ENCODE measurements around the gene BTNL8.

The BTNL8 gene

GRCh38 chr5:180898621-180899246, at the start of gene BTNL8:
Gene BTNL8, plus strand, starts transcription at chr5:180899159. Its CDS starts 152 bp downstream, at chr5:180899311.
- no peak for DNase-seq (ENCODE audit: low spot score)

GRCh38 chr5:180849827-180850226, 49.1 kb upstream of the BTNL8 start:
- no peak for DNase-seq (ENCODE audit: low spot score)

DNA sequence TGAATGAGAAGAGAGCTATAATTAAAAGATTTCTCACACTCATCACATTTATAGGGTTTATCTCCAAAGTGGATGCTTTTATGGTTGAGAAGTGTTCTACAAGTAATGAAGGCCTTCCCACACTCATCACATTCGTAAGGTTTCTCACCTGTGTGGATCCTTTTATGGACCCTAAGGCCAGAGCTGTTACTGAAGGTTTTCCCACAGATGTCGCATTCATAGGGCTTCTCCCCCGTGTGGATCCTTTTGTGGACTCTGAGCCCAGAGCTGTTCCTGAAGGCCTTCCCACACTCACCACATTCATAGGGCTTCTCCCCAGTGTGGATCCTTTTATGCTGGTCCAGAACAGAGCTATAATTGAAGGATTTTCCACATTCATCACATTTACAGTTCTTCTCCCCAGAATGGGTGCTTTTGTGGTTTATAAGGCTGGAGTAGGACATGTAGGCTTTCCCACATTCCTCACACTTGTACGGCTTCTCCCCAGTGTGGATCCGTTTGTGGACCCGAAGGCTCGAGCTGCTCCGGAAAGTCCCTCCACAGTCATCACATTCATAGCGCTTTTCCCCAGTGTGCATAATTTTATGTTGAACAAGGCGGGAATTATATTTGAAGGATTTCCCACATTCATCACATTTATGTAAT, 48.4 kb upstream of the BTNL8 start:
- no peak for DNase-seq (ENCODE audit: low spot score)

GRCh38 chr5:180852495-180852894, 46.5 kb upstream of the BTNL8 start:
- no peak for DNase-seq (ENCODE audit: low spot score)

DNA sequence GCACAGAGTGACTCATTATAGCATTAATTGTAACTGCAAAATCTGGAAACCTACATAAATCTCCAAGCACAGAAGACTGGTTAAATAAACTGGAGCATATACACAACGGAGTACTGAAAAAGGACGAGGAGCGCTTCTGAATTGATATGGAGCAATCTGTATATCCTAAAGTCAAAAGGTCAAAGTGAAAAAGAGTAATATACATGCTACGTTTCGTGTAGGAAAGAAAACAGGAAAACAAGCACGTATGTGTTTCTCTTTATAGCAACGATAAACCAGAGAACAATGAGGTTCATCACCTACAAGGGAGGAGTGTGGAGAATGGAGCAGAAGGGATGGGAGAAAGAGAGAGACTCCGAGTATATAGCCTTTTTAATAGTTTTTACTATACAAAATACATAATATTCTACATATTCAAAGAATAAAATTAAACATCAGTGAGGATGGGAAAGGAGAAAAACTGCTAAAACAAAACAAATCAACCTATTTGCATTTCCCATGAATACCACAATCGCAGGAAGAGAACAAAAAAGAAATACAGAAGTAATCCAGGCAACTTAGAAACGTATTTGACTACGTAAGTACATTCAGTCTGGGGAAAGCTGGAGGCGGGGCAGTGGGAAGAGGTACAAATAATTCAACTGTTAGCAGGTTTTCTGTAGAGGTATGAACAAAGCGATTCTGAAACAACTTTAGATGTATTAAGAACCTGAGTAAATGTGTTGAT, 45.7 kb upstream of the BTNL8 start:
- no peak for DNase-seq (ENCODE audit: low spot score)

- DNase-seq (ENCODE audit: low spot score) = no peak
Measured at GRCh38 chr5:180853848-180854176, 45.1 kb upstream of the BTNL8 start.

DNA sequence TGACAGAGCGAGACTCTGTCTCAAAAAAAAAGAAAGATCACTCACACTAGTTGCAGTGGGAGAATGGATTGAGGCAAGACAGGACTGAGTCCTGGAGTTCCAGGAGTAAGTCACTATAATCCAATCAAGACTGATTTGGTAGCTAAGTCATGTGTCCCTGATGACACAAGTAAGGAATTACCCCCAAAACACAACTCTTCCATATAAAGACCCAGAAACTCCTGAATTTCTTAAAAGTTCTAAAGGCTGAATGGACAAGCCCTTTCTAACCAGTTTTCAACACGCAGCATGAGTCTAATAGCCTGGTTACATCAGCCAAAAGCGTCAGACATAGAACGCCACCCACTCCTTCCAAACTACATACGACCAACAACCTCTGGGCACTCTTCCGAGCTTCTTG, 40.4 kb upstream of the BTNL8 start:
- no peak for DNase-seq (ENCODE audit: low spot score)

DNA sequence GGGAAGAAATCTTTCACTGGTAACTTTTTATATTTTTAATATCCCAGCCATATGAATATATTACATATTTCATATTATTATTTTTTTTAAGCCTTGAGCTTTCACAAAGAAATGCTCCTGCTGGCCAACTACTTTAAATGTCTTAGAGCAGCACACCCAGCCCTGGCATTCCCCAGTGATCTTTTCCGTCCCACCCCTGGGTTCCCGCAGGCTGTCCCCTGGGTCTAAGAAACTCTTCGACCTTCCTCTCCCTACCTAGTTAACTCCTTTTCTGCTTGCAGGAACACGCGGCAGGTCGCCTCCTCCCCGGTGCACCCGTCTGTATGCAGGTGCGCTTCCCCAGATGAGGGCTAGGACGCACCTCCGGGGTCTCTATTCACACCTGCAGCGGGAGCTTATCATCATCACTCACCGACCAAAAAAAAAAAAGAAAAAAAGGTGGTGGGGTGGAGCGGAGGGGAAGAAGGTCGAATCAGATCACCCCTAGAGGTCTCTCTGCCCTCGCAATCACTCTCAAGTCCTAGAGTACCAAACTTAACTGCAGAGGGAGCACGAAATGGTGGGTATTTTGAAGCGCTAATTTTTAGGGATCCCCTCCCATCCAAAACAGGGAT, 38.6 kb upstream of the BTNL8 start:
- no peak for DNase-seq (ENCODE audit: low spot score)

- peak; percentile 86 for DNase-seq (ENCODE audit: low spot score)
Measured at GRCh38 chr5:180860887-180861822, 37.8 kb upstream of the BTNL8 start, which contains the start of gene ZFP62. Gene ZFP62, minus strand, starts transcription at chr5:180861276. Its CDS starts 57 bp downstream, at chr5:180861219.

DNA sequence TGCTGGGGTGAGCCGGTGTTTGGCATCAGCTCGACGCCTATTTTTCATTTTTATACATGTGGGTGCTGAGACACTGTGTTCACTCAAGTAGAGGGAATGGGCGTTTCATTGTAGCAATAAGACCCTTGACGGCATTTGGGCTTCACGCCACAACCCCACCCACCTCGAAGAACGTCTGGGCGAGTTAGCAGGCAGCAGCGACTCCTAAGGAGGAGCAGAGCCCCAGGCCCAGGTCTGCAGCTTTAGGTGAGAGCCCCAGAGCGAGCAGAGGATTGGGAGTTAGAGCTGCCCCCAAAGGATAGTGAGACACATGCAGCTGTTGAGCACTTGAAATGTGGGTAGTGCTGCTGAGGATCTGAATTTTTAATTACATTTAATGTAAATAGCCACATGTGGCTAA, 36.3 kb upstream of the BTNL8 start:
- DNase-seq (ENCODE audit: low spot score) = no peak

GRCh38 chr5:180865981-180866695, 32.8 kb upstream of the BTNL8 start:
- DNase-seq (ENCODE audit: low spot score) = no peak

GRCh38 chr5:180866985-180867384, 32.0 kb upstream of the BTNL8 start:
- DNase-seq (ENCODE audit: low spot score) = no peak

GRCh38 chr5:180868960-180869359, 30.0 kb upstream of the BTNL8 start:
- DNase-seq (ENCODE audit: low spot score) = peak; percentile 72

GRCh38 chr5:180869587-180869986, 29.4 kb upstream of the BTNL8 start:
- no peak for DNase-seq (ENCODE audit: low spot score)

- no peak for DNase-seq (ENCODE audit: low spot score)
Measured at GRCh38 chr5:180870276-180871068, 28.5 kb upstream of the BTNL8 start.

- DNase-seq (ENCODE audit: low spot score) = no peak
Measured at GRCh38 chr5:180872419-180872818, 26.5 kb upstream of the BTNL8 start.

DNA sequence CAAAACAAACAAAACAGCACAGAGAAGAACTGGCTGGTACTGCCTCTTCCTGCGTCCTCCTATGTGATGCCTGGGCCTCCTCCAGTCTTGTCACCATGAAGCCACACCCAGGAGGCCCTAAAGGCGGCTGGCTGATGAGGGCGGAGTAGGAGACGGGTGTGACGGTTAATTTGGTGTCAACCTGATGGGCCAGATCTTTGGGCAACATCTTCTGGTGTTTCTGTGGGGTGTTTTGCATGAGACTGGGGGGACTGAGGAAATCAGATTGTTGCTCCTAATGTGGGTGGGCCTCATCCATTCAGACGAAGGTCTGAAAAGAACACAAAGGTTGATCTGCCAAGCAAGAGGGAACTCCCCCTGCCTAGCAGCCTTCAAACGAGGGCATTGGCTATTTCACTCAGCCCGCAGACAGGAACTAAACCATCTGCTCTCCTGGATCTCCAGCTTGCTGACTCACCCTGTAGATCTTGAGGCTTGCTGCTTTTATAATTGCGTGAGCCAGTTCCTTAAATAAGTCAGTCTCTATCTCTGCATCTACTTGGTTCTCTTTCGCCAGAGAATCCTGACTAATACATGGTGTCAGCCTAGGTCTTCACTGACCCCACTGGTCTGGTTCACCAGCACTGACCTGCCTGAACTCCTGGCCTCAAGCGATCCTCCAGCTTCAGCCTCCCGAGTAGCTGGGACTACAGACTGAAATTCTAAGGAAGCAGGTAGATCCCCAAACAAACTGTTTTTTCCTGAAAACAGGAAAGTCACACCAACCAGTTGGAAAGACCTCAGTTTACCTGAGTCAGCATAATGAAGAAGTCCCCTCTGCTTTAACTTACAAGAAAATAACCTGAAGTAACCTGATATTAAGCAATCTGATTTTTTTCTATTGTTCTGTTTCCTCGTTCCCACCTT, 25.1 kb upstream of the BTNL8 start:
- no peak for DNase-seq (ENCODE audit: low spot score)

DNA sequence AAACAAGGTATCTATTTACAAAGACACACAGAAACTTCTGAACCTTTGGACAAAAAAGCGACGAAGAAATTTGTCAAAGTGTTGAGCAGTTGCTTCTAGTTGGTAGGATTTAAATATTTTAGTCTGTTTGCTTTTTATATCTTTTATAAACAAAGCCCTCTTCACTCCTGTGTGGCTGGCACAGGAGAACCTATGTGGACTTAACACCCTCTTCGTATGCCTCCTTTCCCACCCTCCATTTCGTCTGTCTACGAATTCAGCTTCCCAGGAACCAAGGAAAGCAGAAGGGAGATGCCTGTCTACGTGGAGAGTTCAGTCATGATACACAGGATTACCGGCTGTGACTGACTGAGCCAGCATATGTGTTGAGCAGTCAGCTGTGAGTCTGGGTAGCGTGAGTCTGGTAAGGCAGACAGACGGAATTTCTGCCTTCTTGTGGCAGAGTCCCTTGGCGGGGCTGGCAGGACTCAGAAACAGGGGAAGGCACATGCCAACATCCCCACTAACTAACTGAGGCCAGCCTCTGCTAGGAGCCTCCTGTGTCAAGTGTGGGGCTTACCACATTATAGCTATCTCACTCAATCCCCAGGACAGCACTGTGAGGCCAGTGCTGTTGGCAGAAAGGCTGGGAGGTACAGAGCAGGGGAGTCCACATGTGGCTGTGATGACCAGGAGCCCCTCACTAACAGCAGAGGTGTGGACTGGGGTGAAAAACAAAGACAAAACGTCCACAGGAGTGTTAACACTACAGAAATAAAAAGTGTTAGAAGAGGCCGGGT, 24.0 kb upstream of the BTNL8 start:
- DNase-seq (ENCODE audit: low spot score) = no peak
